ENCODE results near the gene OR4N2.

DNA sequence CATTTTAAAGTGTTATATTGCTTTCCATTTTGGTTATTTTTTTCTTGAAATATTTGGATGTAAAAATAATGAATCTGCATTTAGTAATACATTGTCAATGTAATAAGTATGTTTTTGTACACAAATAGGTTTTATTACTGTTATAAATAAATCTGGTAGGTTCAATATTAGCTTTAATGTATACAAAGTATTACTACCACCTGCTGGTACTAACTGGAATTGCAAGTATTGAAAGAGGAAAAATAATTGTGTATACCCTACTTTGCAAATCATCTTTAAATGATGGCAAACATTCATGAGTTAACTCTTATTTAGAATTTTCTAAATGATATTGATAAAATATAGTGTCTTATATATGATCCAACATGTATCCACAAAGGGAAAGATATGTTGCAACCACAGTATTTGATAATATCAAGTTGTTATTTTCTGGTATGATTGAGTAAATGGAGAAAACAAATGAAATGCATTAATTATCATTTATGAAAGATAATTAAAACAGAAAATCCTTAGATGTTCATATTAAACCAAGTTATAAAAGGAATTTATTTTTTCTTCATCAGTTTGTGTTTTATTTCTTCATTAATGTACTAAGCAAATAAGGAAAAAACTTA is 74.6 kb downstream of the OR4N2 start:
- TF ChIP-seq, protein P1, sequence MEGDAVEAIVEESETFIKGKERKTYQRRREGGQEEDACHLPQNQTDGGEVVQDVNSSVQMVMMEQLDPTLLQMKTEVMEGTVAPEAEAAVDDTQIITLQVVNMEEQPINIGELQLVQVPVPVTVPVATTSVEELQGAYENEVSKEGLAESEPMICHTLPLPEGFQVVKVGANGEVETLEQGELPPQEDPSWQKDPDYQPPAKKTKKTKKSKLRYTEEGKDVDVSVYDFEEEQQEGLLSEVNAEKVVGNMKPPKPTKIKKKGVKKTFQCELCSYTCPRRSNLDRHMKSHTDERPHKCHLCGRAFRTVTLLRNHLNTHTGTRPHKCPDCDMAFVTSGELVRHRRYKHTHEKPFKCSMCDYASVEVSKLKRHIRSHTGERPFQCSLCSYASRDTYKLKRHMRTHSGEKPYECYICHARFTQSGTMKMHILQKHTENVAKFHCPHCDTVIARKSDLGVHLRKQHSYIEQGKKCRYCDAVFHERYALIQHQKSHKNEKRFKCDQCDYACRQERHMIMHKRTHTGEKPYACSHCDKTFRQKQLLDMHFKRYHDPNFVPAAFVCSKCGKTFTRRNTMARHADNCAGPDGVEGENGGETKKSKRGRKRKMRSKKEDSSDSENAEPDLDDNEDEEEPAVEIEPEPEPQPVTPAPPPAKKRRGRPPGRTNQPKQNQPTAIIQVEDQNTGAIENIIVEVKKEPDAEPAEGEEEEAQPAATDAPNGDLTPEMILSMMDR (IDR thresholded peaks at IDR 0.05), result peak in 10 of 12 donors; percentile 16 to 83 (median 39)
- no peak for TF ChIP-seq POLR2A (IDR thresholded peaks at IDR 0.05)

All from heart left ventricle (tissue), 13 donors.